OCI-LY3 (cell line): ENCODE measurements around the gene ARHGAP26.

ENCODE experiments used
- H2AFZ ChIP-seq: fragments of 200-600, 300-600 bp; shearing (Covaris generic); 2 replicates; pipeline ENCODE4 v1.6.0; 2014; ENCODE audit warnings: antibody characterized with exemption, low read depth, low read length
- H3K27ac ChIP-seq: fragments of 200-600, 300-600 bp; sonication (generic); 2 replicates; pipeline ENCODE4 v1.5.1; 2014; ENCODE audit warnings: mild to moderate bottlenecking, low read length, moderate library complexity, mixed read lengths
- H3K27me3 ChIP-seq: fragments of 200-600, 300-600 bp; sonication (generic); 2 replicates; pipeline ENCODE4 v1.6.1; 2014; ENCODE audit warnings: low read depth, low read length, mixed read lengths
- H3K36me3 ChIP-seq: fragments of 200-600, 300-600 bp; sonication (generic); replicated peaks from 2 replicates; pipeline ENCODE3; 2014; ENCODE audit warnings: low read depth, low read length, mixed read lengths
- H3K4me1 ChIP-seq: fragments of 300-600, 200-600 bp; sonication (generic); 2 replicates; pipeline ENCODE4 v1.6.1; 2014; ENCODE audit warnings: low read length, mixed read lengths
- H3K4me2 ChIP-seq: fragments of 200-600, 300-600 bp; sonication (generic); 2 replicates; pipeline ENCODE4 v1.6.1; 2014; ENCODE audit warnings: low read length, mixed read lengths
- H3K4me3 ChIP-seq: fragments of 300-600, 200-600 bp; sonication (generic); 2 replicates; pipeline ENCODE4 v1.5.1; 2014; ENCODE audit warnings: antibody characterized with exemption, mild to moderate bottlenecking, low read length, moderate library complexity
- H3K79me2 ChIP-seq: fragments of 300-600, 200-600 bp; shearing (Covaris generic); 2 replicates; pipeline ENCODE4 v1.6.1; 2014; ENCODE audit warnings: mild to moderate bottlenecking, low read length, mixed read lengths
- H3K9ac ChIP-seq: fragments of 300-600, 200-600 bp; shearing (Covaris generic); 2 replicates; pipeline ENCODE4 v1.6.0; 2014; ENCODE audit warnings: mild to moderate bottlenecking, low read length, moderate library complexity
- H3K9me3 ChIP-seq: fragments of 200-600, 300-600 bp; shearing (Covaris generic); 2 replicates; pipeline ENCODE4 v1.6.1; 2014; ENCODE audit warnings: low read length, mixed read lengths; ENCODE audit not compliant: insufficient read depth
- H4K20me1 ChIP-seq: fragments of 200-600, 300-600 bp; sonication (generic); 2 replicates; pipeline ENCODE4 v1.6.1; 2016; ENCODE audit warnings: low read length, mixed read lengths; ENCODE audit not compliant: insufficient read depth
- EZH2phosphoT487 ChIP-seq: fragments of 200-600 bp; shearing (Covaris generic); IDR thresholded peaks from 2 replicates; pipeline ENCODE4 v1.6.1; 2018; ENCODE audit warnings: antibody characterized with exemption, mixed run types, low read depth
- TF ChIP-seq, protein P1 (sequence below): fragments of 200-600, 300-600 bp; sonication (generic); IDR thresholded peaks from 2 replicates; pipeline ENCODE4 v1.5.1; 2014; ENCODE audit warnings: antibody characterized with exemption, low read length, low read depth

ARHGAP26 gene

DNA sequence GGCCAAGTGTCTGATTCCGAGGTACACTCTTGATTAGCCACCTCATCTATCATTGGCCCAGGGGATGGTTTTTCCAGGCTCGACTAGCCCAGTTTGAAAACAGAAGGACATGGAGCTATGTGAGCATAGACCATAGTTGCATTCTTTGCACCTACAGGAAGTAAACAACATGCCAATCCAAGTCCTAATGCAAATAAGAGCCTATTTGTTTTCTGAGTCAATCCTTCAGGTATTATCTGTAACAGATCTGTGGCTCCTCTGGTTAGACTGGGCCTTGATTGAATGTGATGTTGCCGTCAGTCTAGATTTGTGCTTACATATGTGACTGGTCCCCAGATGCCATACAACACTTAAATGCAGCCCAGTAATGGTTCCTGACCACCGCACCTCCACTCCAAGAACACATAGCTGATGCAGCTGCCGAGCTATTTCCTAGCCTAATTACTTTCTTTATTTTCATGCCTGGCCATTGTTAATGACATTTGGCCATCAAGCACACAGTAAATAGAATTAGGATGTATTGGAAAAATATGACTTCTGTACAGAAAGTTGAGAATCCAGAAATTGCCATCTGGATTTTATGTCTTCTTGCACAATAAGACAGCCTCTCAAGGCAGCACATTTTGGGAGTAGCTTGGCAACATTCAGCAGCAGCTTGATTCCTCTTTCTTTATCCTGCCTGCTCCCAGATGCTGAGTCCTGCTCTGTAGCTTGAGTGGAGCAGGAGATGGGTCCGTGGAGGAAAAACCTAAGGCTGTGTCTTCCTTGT is 29.5 kb upstream of the ARHGAP26 start:
- no peak overlapping the region for H3K4me3 ChIP-seq
- H3K27ac ChIP-seq, result no peak overlapping the region
- no peaks in the 10 kb centered on the region for H4K20me1 ChIP-seq
- no peaks in the 10 kb centered on the region for H3K9me3 ChIP-seq
- no peak overlapping the region for H3K9ac ChIP-seq
- H3K4me1 ChIP-seq, result peaks cover 14% of the 10 kb centered on the region
- TF ChIP-seq, protein P1, sequence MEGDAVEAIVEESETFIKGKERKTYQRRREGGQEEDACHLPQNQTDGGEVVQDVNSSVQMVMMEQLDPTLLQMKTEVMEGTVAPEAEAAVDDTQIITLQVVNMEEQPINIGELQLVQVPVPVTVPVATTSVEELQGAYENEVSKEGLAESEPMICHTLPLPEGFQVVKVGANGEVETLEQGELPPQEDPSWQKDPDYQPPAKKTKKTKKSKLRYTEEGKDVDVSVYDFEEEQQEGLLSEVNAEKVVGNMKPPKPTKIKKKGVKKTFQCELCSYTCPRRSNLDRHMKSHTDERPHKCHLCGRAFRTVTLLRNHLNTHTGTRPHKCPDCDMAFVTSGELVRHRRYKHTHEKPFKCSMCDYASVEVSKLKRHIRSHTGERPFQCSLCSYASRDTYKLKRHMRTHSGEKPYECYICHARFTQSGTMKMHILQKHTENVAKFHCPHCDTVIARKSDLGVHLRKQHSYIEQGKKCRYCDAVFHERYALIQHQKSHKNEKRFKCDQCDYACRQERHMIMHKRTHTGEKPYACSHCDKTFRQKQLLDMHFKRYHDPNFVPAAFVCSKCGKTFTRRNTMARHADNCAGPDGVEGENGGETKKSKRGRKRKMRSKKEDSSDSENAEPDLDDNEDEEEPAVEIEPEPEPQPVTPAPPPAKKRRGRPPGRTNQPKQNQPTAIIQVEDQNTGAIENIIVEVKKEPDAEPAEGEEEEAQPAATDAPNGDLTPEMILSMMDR, result no peak
- no peak for TF ChIP-seq EZH2phosphoT487
- H3K4me2 ChIP-seq, result no peak overlapping the region
- H2AFZ ChIP-seq, result no peak overlapping the region
- no peaks in the 10 kb centered on the region for H3K36me3 ChIP-seq
- no peaks in the 10 kb centered on the region for H3K27me3 ChIP-seq
- H3K79me2 ChIP-seq, result no peaks in the 10 kb centered on the region

DNA sequence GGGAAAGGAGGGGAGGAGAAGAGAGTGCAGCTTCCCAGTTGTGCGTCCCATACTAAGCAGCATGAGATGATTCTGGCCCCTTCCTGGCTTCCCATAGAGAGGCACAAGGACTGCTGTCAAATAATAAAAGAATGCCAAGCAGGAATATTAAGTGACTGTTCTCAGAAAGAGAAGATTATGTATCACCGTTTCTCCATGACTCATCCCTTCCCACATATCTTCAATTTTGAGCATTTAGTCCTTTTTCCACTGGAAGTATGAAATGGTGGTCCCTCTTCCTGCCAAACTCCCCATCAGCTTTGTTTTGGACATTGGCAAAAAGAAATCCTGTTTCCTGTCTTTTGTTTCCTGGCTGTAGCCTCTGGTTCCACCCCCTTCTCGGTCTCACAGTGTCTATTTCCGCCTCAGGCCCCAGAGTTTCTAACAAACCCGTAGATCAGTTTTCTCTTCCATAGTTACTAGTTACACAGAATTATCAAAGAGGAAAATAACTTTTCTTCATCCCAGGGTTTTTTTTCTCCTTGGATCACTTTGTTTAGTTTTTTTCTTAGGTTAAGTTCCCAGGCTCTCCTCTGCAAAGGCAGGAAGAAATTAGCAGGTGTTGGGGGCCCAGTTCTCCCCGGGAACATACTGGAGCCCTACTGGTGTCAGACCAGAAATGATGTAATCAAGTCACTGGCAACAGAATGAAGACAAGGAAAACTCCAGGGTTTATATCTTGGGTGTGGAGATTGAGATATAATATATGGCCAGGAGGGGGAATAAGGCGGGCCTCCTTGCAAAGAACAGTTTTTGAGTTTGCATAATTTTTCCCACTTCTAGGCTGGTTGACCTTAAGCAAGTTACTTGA is 26.4 kb upstream of the ARHGAP26 start:
- no peak overlapping the region for H3K4me2 ChIP-seq
- H3K4me1 ChIP-seq, result peaks cover 9% of the 10 kb centered on the region
- H3K4me3 ChIP-seq, result no peak overlapping the region
- H3K9me3 ChIP-seq, result no peaks in the 10 kb centered on the region
- H4K20me1 ChIP-seq, result no peaks in the 10 kb centered on the region
- no peak for TF ChIP-seq EZH2phosphoT487
- TF ChIP-seq, protein P1, result no peak
- no peak overlapping the region for H2AFZ ChIP-seq
- H3K27ac ChIP-seq, result no peak overlapping the region
- H3K9ac ChIP-seq, result no peak overlapping the region
- no peaks in the 10 kb centered on the region for H3K79me2 ChIP-seq
- H3K36me3 ChIP-seq, result no peaks in the 10 kb centered on the region
- H3K27me3 ChIP-seq, result no peaks in the 10 kb centered on the region; the same call in 1 of the 2 replicates

DNA sequence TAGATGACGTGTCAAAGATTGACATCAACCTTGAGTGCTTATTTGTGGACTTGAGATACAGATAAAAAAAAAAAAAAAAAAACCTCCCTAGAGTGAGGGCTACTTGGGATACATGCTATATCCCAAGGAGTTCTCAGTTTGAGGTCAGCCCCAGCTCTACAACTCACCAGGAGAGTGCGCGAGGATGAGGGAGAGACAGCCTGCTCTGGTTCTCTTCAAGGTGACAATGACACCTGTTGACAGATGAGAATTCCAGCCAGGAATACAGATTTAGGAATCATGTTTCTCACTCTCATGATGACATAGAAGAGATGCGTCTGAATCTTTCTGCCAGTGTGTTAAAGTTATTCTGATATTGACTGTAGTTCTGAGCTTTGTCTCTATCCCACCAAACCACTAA is 24.9 kb upstream of the ARHGAP26 start:
- Histone ChIP-seq H3K4me3 (no peak overlapping the region), H2AFZ (no peak overlapping the region), H3K9me3 (no peaks in the 10 kb centered on the region), H3K27ac (no peak overlapping the region), H3K27me3 (no peaks in the 10 kb centered on the region; the same call in 1 of the 2 replicates), H3K9ac (no peak overlapping the region), H3K4me1 (peaks cover 16% of the 10 kb centered on the region), H3K79me2 (no peaks in the 10 kb centered on the region), H3K4me2 (no peak overlapping the region), H4K20me1 (no peaks in the 10 kb centered on the region), H3K36me3 (no peaks in the 10 kb centered on the region)
- TF ChIP-seq, protein P1, result no peak
- no peak for TF ChIP-seq EZH2phosphoT487
